Loucy (cell line): ENCODE measurements around the gene G6PC3.

Experiments used
- EZH2phosphoT487 ChIP-seq: fragments of 200-600 bp; IDR thresholded peaks from 2 replicates; pipeline ENCODE4 v1.6.1; 2018; ENCODE audit warnings: antibody characterized with exemption, mild to moderate bottlenecking, moderate library complexity, borderline replicate concordance
- TF ChIP-seq, protein P1 (sequence below): fragments of 200-600 bp; sonication (generic); conservative IDR thresholded peaks from 2 replicates; pipeline ENCODE4 v1.5.1; 2014; ENCODE audit warnings: mild to moderate bottlenecking, antibody characterized with exemption, low read length

DNA sequence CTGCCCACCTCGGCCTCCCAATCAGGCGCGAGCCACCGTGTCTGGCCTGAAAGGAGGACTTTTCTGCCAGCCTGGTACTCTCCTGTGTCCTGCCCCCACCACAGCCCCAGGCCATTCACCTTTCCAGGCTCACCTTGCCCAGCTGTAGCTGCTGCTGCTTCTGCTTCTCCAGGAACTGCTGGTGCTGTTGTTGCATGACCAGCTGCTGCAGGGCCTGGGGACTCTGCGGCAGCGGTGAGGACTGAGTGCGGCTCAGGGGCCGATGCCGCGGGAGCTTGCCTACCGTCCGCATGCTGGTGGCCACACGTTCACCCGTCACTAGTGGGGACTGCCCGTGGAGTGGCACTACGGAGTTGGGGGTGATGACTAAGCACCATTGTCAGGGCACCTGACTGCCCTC, 17.7 kb downstream of the G6PC3 start:
- TF ChIP-seq, protein P1, sequence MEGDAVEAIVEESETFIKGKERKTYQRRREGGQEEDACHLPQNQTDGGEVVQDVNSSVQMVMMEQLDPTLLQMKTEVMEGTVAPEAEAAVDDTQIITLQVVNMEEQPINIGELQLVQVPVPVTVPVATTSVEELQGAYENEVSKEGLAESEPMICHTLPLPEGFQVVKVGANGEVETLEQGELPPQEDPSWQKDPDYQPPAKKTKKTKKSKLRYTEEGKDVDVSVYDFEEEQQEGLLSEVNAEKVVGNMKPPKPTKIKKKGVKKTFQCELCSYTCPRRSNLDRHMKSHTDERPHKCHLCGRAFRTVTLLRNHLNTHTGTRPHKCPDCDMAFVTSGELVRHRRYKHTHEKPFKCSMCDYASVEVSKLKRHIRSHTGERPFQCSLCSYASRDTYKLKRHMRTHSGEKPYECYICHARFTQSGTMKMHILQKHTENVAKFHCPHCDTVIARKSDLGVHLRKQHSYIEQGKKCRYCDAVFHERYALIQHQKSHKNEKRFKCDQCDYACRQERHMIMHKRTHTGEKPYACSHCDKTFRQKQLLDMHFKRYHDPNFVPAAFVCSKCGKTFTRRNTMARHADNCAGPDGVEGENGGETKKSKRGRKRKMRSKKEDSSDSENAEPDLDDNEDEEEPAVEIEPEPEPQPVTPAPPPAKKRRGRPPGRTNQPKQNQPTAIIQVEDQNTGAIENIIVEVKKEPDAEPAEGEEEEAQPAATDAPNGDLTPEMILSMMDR, result no peak
- TF ChIP-seq EZH2phosphoT487, result no peak
